ENCODE measurements around the gene MINDY4.

MINDY4 gene

GRCh38 chr7:30896036-30896435, 124.8 kb downstream of the MINDY4 start:
- DNase-seq (ENCODE audit: low read depth in 1 of 2, low spot score in 1 of 2) = no peak
- peaks cover 2% of the 10 kb centered on the region for H3K27me3 ChIP-seq (ENCODE audit: insufficient read depth, poor library complexity, severe bottlenecking)
- TF ChIP-seq POLR2AphosphoS5 (IDR thresholded peaks at IDR 0.05; ENCODE audit: low read depth) (no peak), SPI1 (IDR thresholded peaks at IDR 0.05; ENCODE audit: borderline replicate concordance, low read depth) (no peak), GABPA (IDR thresholded peaks at IDR 0.05; ENCODE audit: low read depth) (no peak), CTCF (IDR thresholded peaks at IDR 0.05; ENCODE audit: insufficient read depth, low read length) (no peak), REST (IDR thresholded peaks at IDR 0.05; ENCODE audit: insufficient replicate concordance, low read depth) (no peak)
- H3K4me3 ChIP-seq (replicated peaks; ENCODE audit: insufficient read depth, low read length) = no peak overlapping the region
- no peak overlapping the region for H3K27ac ChIP-seq (replicated peaks)

- Histone ChIP-seq H3K27ac (replicated peaks) (no peak overlapping the region), H3K4me3 (replicated peaks; ENCODE audit: insufficient read depth, low read length) (no peak overlapping the region), H3K27me3 (ENCODE audit: insufficient read depth, poor library complexity, severe bottlenecking) (peaks cover 2% of the 10 kb centered on the region)
- DNase-seq (ENCODE audit: low read depth in 1 of 2, low spot score in 1 of 2) = no peak
- TF ChIP-seq SPI1 (IDR thresholded peaks at IDR 0.05; ENCODE audit: borderline replicate concordance, low read depth) (no peak), REST (IDR thresholded peaks at IDR 0.05; ENCODE audit: insufficient replicate concordance, low read depth) (no peak), GABPA (IDR thresholded peaks at IDR 0.05; ENCODE audit: low read depth) (no peak), POLR2AphosphoS5 (IDR thresholded peaks at IDR 0.05; ENCODE audit: low read depth) (no peak), CTCF (IDR thresholded peaks at IDR 0.05; ENCODE audit: insufficient read depth, low read length) (no peak)
Observed at GRCh38 chr7:30896783-30897637, 125.8 kb downstream of the MINDY4 start.

- H3K27ac ChIP-seq (replicated peaks) = no peak overlapping the region
- H3K27me3 ChIP-seq (ENCODE audit: insufficient read depth, poor library complexity, severe bottlenecking) = peaks cover 2% of the 10 kb centered on the region
- DNase-seq (ENCODE audit: low read depth in 1 of 2, low spot score in 1 of 2) = no peak
- H3K4me3 ChIP-seq (replicated peaks; ENCODE audit: insufficient read depth, low read length) = no peak overlapping the region
- TF ChIP-seq CTCF (IDR thresholded peaks at IDR 0.05; ENCODE audit: insufficient read depth, low read length) = no peak
- TF ChIP-seq GABPA (IDR thresholded peaks at IDR 0.05; ENCODE audit: low read depth) = no peak
- TF ChIP-seq SPI1 (IDR thresholded peaks at IDR 0.05; ENCODE audit: borderline replicate concordance, low read depth) = no peak
- TF ChIP-seq POLR2AphosphoS5 (IDR thresholded peaks at IDR 0.05; ENCODE audit: low read depth) = no peak
- TF ChIP-seq REST (IDR thresholded peaks at IDR 0.05; ENCODE audit: insufficient replicate concordance, low read depth) = no peak
Observed at GRCh38 chr7:30897770-30898169, 126.6 kb downstream of the MINDY4 start.

All from HL-60 (cell line).